Endothelial cell of umbilical vein (primary cell): Measurements from ENCODE around the gene CDH2. TPM values are rescaled to one million over a fixed set of nuclear protein-coding genes. Genes with fewer than 3 reads are reported as not detected.

ENCODE experiments used
- BruUV-seq: library from RNA; stranded (reverse); fragments of 400-500 nt; replicated peaks from 2 replicates; lab custom pipeline; 2021; lab: Mats Ljungman, UMichigan
- CTCF ChIA-PET: fragments of 300-600, 350-600 bp; sonication (Branson Sonifier 250); formaldehyde crosslinking; loops from one replicate; lab custom pipeline; 2021; ENCODE audit warnings: antibody characterized with exemption, inconsistent platforms; lab: Charles Lee
- POLR2A ChIA-PET: fragments of 300-600, 350-600 bp; sonication (Branson Sonifier 250); formaldehyde crosslinking; loops from one replicate; lab custom pipeline; 2021; ENCODE audit warnings: antibody characterized with exemption, inconsistent platforms; lab: Charles Lee
- DNase-seq: peaks from one replicate; pipeline ENCODE4 v3.0.0-alpha.2; 2011; ENCODE audit warnings: low read depth, low spot score
- FAIRE-seq: peaks from 2 replicates; lab custom pipeline; 2011; peaks lifted over from hg19 to GRCh38; lab: Jason Lieb, UNC
- H2AFZ ChIP-seq: 2 replicates; pipeline ENCODE4 v1.6.0; 2012; ENCODE audit warnings: low read depth, low read length, control low read depth, inconsistent platforms
- H3K27ac ChIP-seq: 2 replicates; pipeline ENCODE4 v1.5.1; 2011; ENCODE audit warnings: low read depth, mild to moderate bottlenecking, control low read depth, low read length, moderate library complexity; ENCODE audit not compliant: insufficient read depth
- H3K27me3 ChIP-seq, 2 experiments: 2 replicates each; pipeline versions ENCODE4 v1.6.0 to v1.6.1; 2011; ENCODE audit warnings: low read length in 2 of 2, mixed read lengths in 1 of 2; ENCODE audit not compliant: control insufficient read depth in 2 of 2, insufficient read depth in 2 of 2
- H3K36me3 ChIP-seq, 2 experiments: 2 replicates in 1 of 2; 3 replicates in 1 of 2; pipeline ENCODE4 v1.5.1; 2011; ENCODE audit warnings: low read length in 2 of 2, mild to moderate bottlenecking in 1 of 2, moderate library complexity in 1 of 2; ENCODE audit not compliant: control insufficient read depth in 2 of 2, insufficient read depth in 2 of 2; ENCODE audit errors: extremely low read depth in 1 of 2
- H3K4me1 ChIP-seq: 3 replicates; pipeline ENCODE4 v1.5.1; 2011; ENCODE audit warnings: mild to moderate bottlenecking, low read length; ENCODE audit not compliant: control insufficient read depth, insufficient read depth; ENCODE audit errors: extremely low read depth
- H3K4me2 ChIP-seq: 2 replicates; pipeline ENCODE4 v1.6.1; 2011; ENCODE audit warnings: low read length, control low read depth, mixed read lengths; ENCODE audit not compliant: insufficient read depth
- H3K4me3 ChIP-seq, 3 experiments: fragments of 200-600 bp in 1 of 3; sonication (generic), shearing (Covaris generic) in 1 of 3; replicated peaks in 1 of 3; 2 replicates each; pipeline ENCODE4 v1.5.1; 2011 to 2016; ENCODE audit warnings: control low read depth in 3 of 3, low read length in 3 of 3, mild to moderate bottlenecking in 2 of 3, inconsistent platforms in 1 of 3, low read depth in 1 of 3, moderate library complexity in 1 of 3; ENCODE audit not compliant: insufficient read depth in 1 of 3
- H3K79me2 ChIP-seq: 2 replicates; pipeline ENCODE4 v1.6.0; 2012; ENCODE audit warnings: low read length, inconsistent platforms; ENCODE audit not compliant: control insufficient read depth, insufficient read depth
- H3K9ac ChIP-seq: replicated peaks from 2 replicates; pipeline ENCODE3; 2011; ENCODE audit warnings: low read length, control low read depth; ENCODE audit not compliant: insufficient read depth; ENCODE audit errors: extremely low read depth
- H3K9me1 ChIP-seq: replicated peaks from 3 replicates; pipeline ENCODE4 v1.6.0; 2011; ENCODE audit warnings: mild to moderate bottlenecking, low read length; ENCODE audit not compliant: control insufficient read depth, insufficient read depth; ENCODE audit errors: extremely low read depth
- H3K9me3 ChIP-seq: replicated peaks from 2 replicates; pipeline ENCODE4 v1.5.1; 2012; ENCODE audit warnings: low read length, inconsistent platforms; ENCODE audit not compliant: control insufficient read depth, insufficient read depth
- H4K20me1 ChIP-seq: replicated peaks from 2 replicates; pipeline ENCODE3; 2011; ENCODE audit warnings: mild to moderate bottlenecking, low read length; ENCODE audit not compliant: control insufficient read depth, insufficient read depth; ENCODE audit errors: extremely low read depth
- CTCF ChIP-seq, 2 donors: IDR thresholded peaks; 1 replicate in 1 of 2; 2 replicates in 1 of 2; pipeline ENCODE4 v1.5.1; 2011; ENCODE audit warnings: low read length in 2 of 2, mild to moderate bottlenecking in 2 of 2, moderate library complexity in 2 of 2, control low read depth in 1 of 2, inconsistent platforms in 1 of 2, low read depth in 1 of 2; ENCODE audit not compliant: insufficient read depth in 1 of 2; ENCODE audit errors: extremely low read depth in 1 of 2
- EZH2 ChIP-seq: IDR thresholded peaks from 2 replicates; pipeline ENCODE4 v1.6.1; 2012; ENCODE audit warnings: borderline replicate concordance, low read depth, mild to moderate bottlenecking, moderate library complexity, low read length, inconsistent platforms; ENCODE audit not compliant: severe bottlenecking
- FOS ChIP-seq: IDR thresholded peaks from 2 replicates; pipeline ENCODE4 v1.6.1; 2011; ENCODE audit warnings: mild to moderate bottlenecking, low read length, moderate library complexity, borderline replicate concordance; ENCODE audit not compliant: insufficient read depth
- GATA2 ChIP-seq: IDR thresholded peaks from 2 replicates; pipeline ENCODE4 v1.7.0; 2011; ENCODE audit warnings: low read depth, mild to moderate bottlenecking, moderate library complexity, mixed read lengths, low read length; ENCODE audit not compliant: insufficient read length, insufficient read depth
- JUN ChIP-seq: IDR thresholded peaks from 2 replicates; pipeline ENCODE4 v1.6.1; 2011; ENCODE audit warnings: borderline replicate concordance, low read depth; ENCODE audit not compliant: insufficient read length, insufficient read depth
- MYC ChIP-seq: IDR thresholded peaks from one replicate; pipeline ENCODE4 v1.6.1; 2011; ENCODE audit warnings: mild to moderate bottlenecking, low read depth, low read length
- dilution Hi-C: fragments of 300-500 bp; cut with MboI; formaldehyde crosslinking; loops from one replicate; pipeline ENCODE4 v1.15.0; 2019; ENCODE audit warnings: low sequenced_read_pairs; ENCODE audit not compliant: extremely low pct_ligation_motif_present
- intact Hi-C: fragments of 100-400 bp; cut with micrococcal nuclease; formaldehyde crosslinking; loops from one replicate; pipeline ENCODE4 v1.10.0; 2022
- polyA plus RNA-seq, 4 experiments: library from polyadenylated mRNA; depleted of rRNA in 3 of 4; stranded (reverse) in 3 of 4; unstranded in 1 of 4; fragments of >200 nt; gene quantifications; 2 replicates each; pipeline versions ENCODE4 v1.2.1 to v1.2.3, GENCODE V29; 2011 to 2012; ENCODE audit warnings: missing spikeins in 1 of 4
- total RNA-seq: library from RNA; stranded (reverse); gene quantifications from 2 replicates; pipeline ENCODE4 v1.2.3, GENCODE V29; 2021
- TF ChIP-seq, protein P1 (sequence below): IDR thresholded peaks from 2 replicates; pipeline ENCODE4 v1.6.1; 2011; ENCODE audit not compliant: insufficient read depth, insufficient read length

CDH2 gene
- total and polyA plus RNA-seq, 2 donors (not counting 3 experiments of a cell fraction or from before 2014, with no cell fraction given), result 37.6 to 59.5 TPM

- FAIRE-seq (no peak), DNase-seq (no peak)
- no TSS peak for BruUV-seq
Measured at GRCh38 chr18:28019425-28020108, 157.4 kb downstream of the CDH2 start.

GRCh38 chr18:28018351-28018750, 158.6 kb downstream of the CDH2 start:
- Histone ChIP-seq H2AFZ (no peak overlapping the region), H3K27ac (no peak overlapping the region), H4K20me1 (no peaks in the 10 kb centered on the region), H3K9ac (no peak overlapping the region), H3K9me1 (no peaks in the 10 kb centered on the region), H3K27me3 (no peaks in the 10 kb centered on the region), H3K36me3 (no peaks in the 10 kb centered on the region), H3K4me1 (no peaks in the 10 kb centered on the region), H3K9me3 (no peaks in the 10 kb centered on the region), H3K4me3 (no peak overlapping the region), H3K4me2 (no peak overlapping the region), H3K79me2 (no peaks in the 10 kb centered on the region)
- FAIRE-seq (no peak), DNase-seq (no peak)
- TF ChIP-seq JUN, result no peak
- TF ChIP-seq CTCF (IDR thresholded peaks at IDR 0.05; ENCODE audit: extremely low read depth in 1 of 2, insufficient read depth in 1 of 2, low read depth in 1 of 2, low read length in 2 of 2), result no peak
- TF ChIP-seq FOS, result no peak
- TF ChIP-seq, protein P1, sequence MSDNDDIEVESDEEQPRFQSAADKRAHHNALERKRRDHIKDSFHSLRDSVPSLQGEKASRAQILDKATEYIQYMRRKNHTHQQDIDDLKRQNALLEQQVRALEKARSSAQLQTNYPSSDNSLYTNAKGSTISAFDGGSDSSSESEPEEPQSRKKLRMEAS, result no peak
- TF ChIP-seq MYC, result no peak
- no peak for TF ChIP-seq EZH2
- CTCF ChIA-PET, result no interaction called here
- intact Hi-C loops (no loop called here), dilution Hi-C loops (no loop called here)
- BruUV-seq, result no TSS peak
- POLR2A ChIA-PET, result no interaction called here

More at GRCh38 chr18:28019425-28020108, 157.4 kb downstream of the CDH2 start:
- ChIA-PET CTCF (interaction anchor here (1.2 kb wide), 1 partner anchor 239 kb away, joined by 3 read pairs; no protein-coding TSS in a partner anchor), POLR2A (no interaction called here)
- Histone ChIP-seq H3K4me3 (no peak overlapping the region), H3K36me3 (no peaks in the 10 kb centered on the region), H3K4me1 (no peaks in the 10 kb centered on the region), H3K9me3 (no peaks in the 10 kb centered on the region), H3K27me3 (no peaks in the 10 kb centered on the region), H3K4me2 (no peak overlapping the region), H3K9ac (no peak overlapping the region), H4K20me1 (no peaks in the 10 kb centered on the region), H3K27ac (no peak overlapping the region), H2AFZ (no peak overlapping the region), H3K79me2 (no peaks in the 10 kb centered on the region), H3K9me1 (no peaks in the 10 kb centered on the region)
- dilution Hi-C loops (no loop called here), intact Hi-C loops (no loop called here)
- TF ChIP-seq FOS, result no peak
- TF ChIP-seq, protein P1, result no peak
- no peak for TF ChIP-seq JUN
- no peak for TF ChIP-seq GATA2
